ENCODE data around the gene LPIN1.

LPIN1 gene

GRCh38 chr2:11743366-11743765 lies 3.1 kb upstream of the LPIN1 start:
- Histone ChIP-seq H3K9me3 (ENCODE audit: severe bottlenecking) (no peaks in the 10 kb centered on the region), H3K27me3 (ENCODE audit: insufficient read depth, poor library complexity, severe bottlenecking) (no peaks in the 10 kb centered on the region), H3K36me3 (ENCODE audit: low read depth) (no peaks in the 10 kb centered on the region), H3K4me1 (ENCODE audit: insufficient read depth, poor library complexity, severe bottlenecking) (peaks cover 22% of the 10 kb centered on the region), H3K4me3 (ENCODE audit: severe bottlenecking) (no peak overlapping the region), H3K27ac (ENCODE audit: poor library complexity, severe bottlenecking) (peak overlapping the region; percentile 73)
- DNase-seq (ENCODE audit: low spot score) (no peak), ATAC-seq (ENCODE audit: low read depth) (no peak)
- no peak for TF ChIP-seq CTCF (IDR thresholded peaks at IDR 0.05; ENCODE audit: poor library complexity, severe bottlenecking)

GRCh38 chr2:11743846-11744553 lies 2.4 kb upstream of the LPIN1 start:
- no peaks in the 10 kb centered on the region for H3K27me3 ChIP-seq (ENCODE audit: insufficient read depth, poor library complexity, severe bottlenecking)
- H3K9me3 ChIP-seq (ENCODE audit: severe bottlenecking): no peaks in the 10 kb centered on the region
- peak overlapping the region; percentile 6 for H3K4me3 ChIP-seq (ENCODE audit: severe bottlenecking)
- ATAC-seq (ENCODE audit: low read depth): peak; percentile 93
- peak; percentile 98 for DNase-seq (ENCODE audit: low spot score)
- no peak for TF ChIP-seq CTCF (IDR thresholded peaks at IDR 0.05; ENCODE audit: poor library complexity, severe bottlenecking)
- H3K27ac ChIP-seq (ENCODE audit: poor library complexity, severe bottlenecking): peak overlapping the region; percentile 73
- no peaks in the 10 kb centered on the region for H3K36me3 ChIP-seq (ENCODE audit: low read depth)
- peaks cover 15% of the 10 kb centered on the region for H3K4me1 ChIP-seq (ENCODE audit: insufficient read depth, poor library complexity, severe bottlenecking)

GRCh38 chr2:11744631-11745394 lies 1.6 kb upstream of the LPIN1 start:
- no peaks in the 10 kb centered on the region for H3K27me3 ChIP-seq (ENCODE audit: insufficient read depth, poor library complexity, severe bottlenecking)
- peaks cover 12% of the 10 kb centered on the region for H3K4me1 ChIP-seq (ENCODE audit: insufficient read depth, poor library complexity, severe bottlenecking)
- no peaks in the 10 kb centered on the region for H3K9me3 ChIP-seq (ENCODE audit: severe bottlenecking)
- H3K27ac ChIP-seq (ENCODE audit: poor library complexity, severe bottlenecking): peak overlapping the region; percentile 73
- H3K4me3 ChIP-seq (ENCODE audit: severe bottlenecking): peak overlapping the region; percentile 6
- DNase-seq (ENCODE audit: low spot score) (no peak), ATAC-seq (ENCODE audit: low read depth) (no peak)
- peak; percentile 43 for TF ChIP-seq CTCF (IDR thresholded peaks at IDR 0.05; ENCODE audit: poor library complexity, severe bottlenecking)
- no peaks in the 10 kb centered on the region for H3K36me3 ChIP-seq (ENCODE audit: low read depth)

GRCh38 chr2:11745613-11746375 lies 638 bp upstream of the LPIN1 start:
- no peak for ATAC-seq (ENCODE audit: low read depth)
- H3K4me1 ChIP-seq (ENCODE audit: insufficient read depth, poor library complexity, severe bottlenecking): peaks cover 22% of the 10 kb centered on the region
- DNase-seq (ENCODE audit: low spot score): no peak
- H3K36me3 ChIP-seq (ENCODE audit: low read depth): no peaks in the 10 kb centered on the region
- TF ChIP-seq CTCF (IDR thresholded peaks at IDR 0.05; ENCODE audit: poor library complexity, severe bottlenecking): no peak
- H3K27ac ChIP-seq (ENCODE audit: poor library complexity, severe bottlenecking): peak overlapping the region; percentile 73
- H3K4me3 ChIP-seq (ENCODE audit: severe bottlenecking): peak overlapping the region; percentile 97
- no peaks in the 10 kb centered on the region for H3K9me3 ChIP-seq (ENCODE audit: severe bottlenecking)
- no peaks in the 10 kb centered on the region for H3K27me3 ChIP-seq (ENCODE audit: insufficient read depth, poor library complexity, severe bottlenecking)
